ENCODE results near the gene GNAT2. TPM values are rescaled to one million over a fixed set of nuclear protein-coding genes. Genes with fewer than 3 reads are reported as not detected.

The GNAT2 gene
- total RNA-seq, 1 donor from 2014 or later, result not detected

GRCh38 chr1:109624201-109625010, 5.0 kb upstream of the GNAT2 start:
- Mint-ChIP-seq H3K4me3 (no peak overlapping the region), H3K4me1 (ENCODE audit: unreplicated experiment) (peaks cover 25% of the 10 kb centered on the region), H3K9me3 (no peaks in the 10 kb centered on the region), H3K27me3 (no peaks in the 10 kb centered on the region), H3K36me3 (peaks cover 2% of the 10 kb centered on the region), H3K27ac (no peak overlapping the region)
- DNase-seq (ENCODE audit: extremely low spot score, unreplicated experiment), result peak; percentile 61
- TF ChIP-seq CTCF (conservative IDR thresholded peaks at IDR 0.05), result no peak

GRCh38 chr1:109623601-109624161, 4.3 kb upstream of the GNAT2 start:
- Mint-ChIP-seq H3K27ac (peak overlapping the region; percentile 66), H3K4me3 (peak overlapping the region; percentile 63), H3K27me3 (no peaks in the 10 kb centered on the region), H3K4me1 (ENCODE audit: unreplicated experiment) (peaks cover 32% of the 10 kb centered on the region), H3K36me3 (no peaks in the 10 kb centered on the region), H3K9me3 (no peaks in the 10 kb centered on the region)
- no peak for TF ChIP-seq CTCF (conservative IDR thresholded peaks at IDR 0.05)
- DNase-seq (ENCODE audit: extremely low spot score, unreplicated experiment), result no peak

GRCh38 chr1:109622895-109623294, 3.5 kb upstream of the GNAT2 start:
- no peaks in the 10 kb centered on the region for H3K9me3 Mint-ChIP-seq
- no peak for TF ChIP-seq CTCF (conservative IDR thresholded peaks at IDR 0.05)
- no peak for DNase-seq (ENCODE audit: extremely low spot score, unreplicated experiment)
- no peaks in the 10 kb centered on the region for H3K27me3 Mint-ChIP-seq
- H3K27ac Mint-ChIP-seq, result no peak overlapping the region
- H3K4me3 Mint-ChIP-seq, result peak overlapping the region; percentile 63
- H3K36me3 Mint-ChIP-seq, result no peaks in the 10 kb centered on the region
- peaks cover 36% of the 10 kb centered on the region for H3K4me1 Mint-ChIP-seq (ENCODE audit: unreplicated experiment)

GRCh38 chr1:109622137-109622892, 2.9 kb upstream of the GNAT2 start:
- no peaks in the 10 kb centered on the region for H3K27me3 Mint-ChIP-seq
- H3K4me1 Mint-ChIP-seq (ENCODE audit: unreplicated experiment), result peaks cover 39% of the 10 kb centered on the region
- H3K4me3 Mint-ChIP-seq, result peak overlapping the region; percentile 98
- H3K27ac Mint-ChIP-seq, result peak overlapping the region; percentile 79
- no peak for TF ChIP-seq CTCF (conservative IDR thresholded peaks at IDR 0.05)
- no peak for DNase-seq (ENCODE audit: extremely low spot score, unreplicated experiment)
- H3K9me3 Mint-ChIP-seq, result no peaks in the 10 kb centered on the region
- H3K36me3 Mint-ChIP-seq, result no peaks in the 10 kb centered on the region

GRCh38 chr1:109621379-109622136, 2.1 kb upstream of the GNAT2 start:
- H3K4me1 Mint-ChIP-seq (ENCODE audit: unreplicated experiment), result peaks cover 47% of the 10 kb centered on the region
- H3K4me3 Mint-ChIP-seq, result peak overlapping the region; percentile 98
- no peak for TF ChIP-seq CTCF (conservative IDR thresholded peaks at IDR 0.05)
- peak overlapping the region; percentile 79 for H3K27ac Mint-ChIP-seq
- no peaks in the 10 kb centered on the region for H3K36me3 Mint-ChIP-seq
- H3K27me3 Mint-ChIP-seq, result no peaks in the 10 kb centered on the region
- peak; percentile 55 for DNase-seq (ENCODE audit: extremely low spot score, unreplicated experiment)
- H3K9me3 Mint-ChIP-seq, result no peaks in the 10 kb centered on the region

All from type B pancreatic cell (in vitro differentiated cells).